Lung (tissue), 16 donors: ENCODE results near the gene LSG1. TPM values are rescaled to one million over a fixed set of nuclear protein-coding genes. Genes with fewer than 3 reads are reported as not detected.

Experiments
- ATAC-seq: fragments of 200-7000 bp; cut with Tn5 transposase; one replicate; pipeline ENCODE4 v1.9.1; 2020; ENCODE audit warnings: moderate number of reproducible peaks; ENCODE audit not compliant: insufficient read depth, low FRiP score
- DNase-seq, 3 donors: peaks; one replicate each; pipeline ENCODE4 v3.0.0-alpha.2; 2013 to 2017
- H3K27ac ChIP-seq, 2 donors: one replicate each; pipeline ENCODE4 v1.5.1; 2013; ENCODE audit warnings: mild to moderate bottlenecking in 2 of 2, moderate library complexity in 2 of 2, control low read depth in 1 of 2, inconsistent platforms in 1 of 2, low read depth in 1 of 2, low read length in 1 of 2
- H3K27me3 ChIP-seq, 3 donors: one replicate each; pipeline ENCODE4 v1.5.1; 2013; ENCODE audit warnings: low read length in 2 of 3; ENCODE audit not compliant: control insufficient read depth in 3 of 3, insufficient read depth in 3 of 3
- H3K36me3 ChIP-seq, 4 donors: one replicate each; pipeline ENCODE4 v1.5.1; 2013; ENCODE audit warnings: low read length in 4 of 4, mild to moderate bottlenecking in 1 of 4, moderate library complexity in 1 of 4; ENCODE audit not compliant: control insufficient read depth in 4 of 4, insufficient read depth in 4 of 4
- H3K4me1 ChIP-seq, 5 donors: one replicate each; pipeline ENCODE4 v1.5.1; 2013; ENCODE audit warnings: low read length in 5 of 5, mild to moderate bottlenecking in 2 of 5, moderate library complexity in 1 of 5; ENCODE audit not compliant: control insufficient read depth in 5 of 5, insufficient read depth in 5 of 5
- H3K4me3 ChIP-seq: one replicate; pipeline ENCODE4 v1.5.1; 2013; ENCODE audit warnings: mild to moderate bottlenecking, control low read depth, moderate library complexity
- H3K9ac ChIP-seq, 2 donors: one replicate each; pipeline ENCODE4 v1.5.1; 2013; ENCODE audit warnings: low read length in 2 of 2, control low read depth in 1 of 2; ENCODE audit not compliant: insufficient read depth in 1 of 2
- H3K9me3 ChIP-seq, 4 donors: one replicate each; pipeline ENCODE4 v1.5.1; 2013; ENCODE audit warnings: low read length in 3 of 4, mild to moderate bottlenecking in 1 of 4, moderate library complexity in 1 of 4; ENCODE audit not compliant: control insufficient read depth in 4 of 4, insufficient read depth in 3 of 4
- WGBS, 2 donors: extraction: QIAGEN DNeasy Blood & Tissue Kit; methylation state at CpG; one replicate each; pipeline ENCODE4 v1.1.7; 2013; 5-methylcytosine and 5-hydroxymethylcytosine counted together
- long read RNA-seq, 5 donors: transcript quantifications; one replicate each; lab custom pipeline, GENCODE V29; 2026
- polyA plus RNA-seq, 2 donors: library from polyadenylated mRNA; stranded (reverse); fragments of 200-250 nt; gene quantifications; one replicate each; pipeline ENCODE4 v1.2.1, GENCODE V29; 2013
- total RNA-seq, 2 donors: library from RNA; depleted of rRNA in 1 of 2; stranded (reverse); fragments of >200 nt in 1 of 2; gene quantifications; one replicate each; pipeline ENCODE4 v1.2.1, GENCODE V29; 2014 to 2021
- TF ChIP-seq, protein P1 (sequence below): IDR thresholded peaks from 2 replicates; pipeline ENCODE4 v1.5.1; 2012; ENCODE audit warnings: mild to moderate bottlenecking; ENCODE audit errors: control extremely low read depth, extremely low read depth
- donor health status: control.
- donor health status: control.
- donor health status: Bipolar disorder and iron deficiency.
- donor health status: healthy.
- donor health status: DM: yes; HTN: yes; CAD: no.

The LSG1 gene
- total RNA-seq: 10 to 100 TPM; 26.0 to 37.4 TPM
- 10 to 100 TPM; 19.4 to 22.9 TPM for polyA plus RNA-seq
- long read RNA-seq, donor 1, partial matches to known transcripts: 16 of 25 reads
- long read RNA-seq, donor 1, other reads (novel, unspliced or antisense): 0 of 25 reads
- long read RNA-seq, donor 2, partial matches to known transcripts: 0 of 2 reads
- long read RNA-seq, donor 2, other reads (novel, unspliced or antisense): 0 of 2 reads
- long read RNA-seq, donor 3, partial matches to known transcripts: 0 of 4 reads
- long read RNA-seq, donor 3, other reads (novel, unspliced or antisense): 0 of 4 reads
- long read RNA-seq, donor 4: 0 reads
- long read RNA-seq, donor 5, transcript LSG1-201 (14 exons, 3,572 nt): major isoform, 6 of 9 reads
- long read RNA-seq, donor 5, partial matches to known transcripts: 0 of 9 reads
- long read RNA-seq, donor 5, other reads (novel, unspliced or antisense): 0 of 9 reads

DNA sequence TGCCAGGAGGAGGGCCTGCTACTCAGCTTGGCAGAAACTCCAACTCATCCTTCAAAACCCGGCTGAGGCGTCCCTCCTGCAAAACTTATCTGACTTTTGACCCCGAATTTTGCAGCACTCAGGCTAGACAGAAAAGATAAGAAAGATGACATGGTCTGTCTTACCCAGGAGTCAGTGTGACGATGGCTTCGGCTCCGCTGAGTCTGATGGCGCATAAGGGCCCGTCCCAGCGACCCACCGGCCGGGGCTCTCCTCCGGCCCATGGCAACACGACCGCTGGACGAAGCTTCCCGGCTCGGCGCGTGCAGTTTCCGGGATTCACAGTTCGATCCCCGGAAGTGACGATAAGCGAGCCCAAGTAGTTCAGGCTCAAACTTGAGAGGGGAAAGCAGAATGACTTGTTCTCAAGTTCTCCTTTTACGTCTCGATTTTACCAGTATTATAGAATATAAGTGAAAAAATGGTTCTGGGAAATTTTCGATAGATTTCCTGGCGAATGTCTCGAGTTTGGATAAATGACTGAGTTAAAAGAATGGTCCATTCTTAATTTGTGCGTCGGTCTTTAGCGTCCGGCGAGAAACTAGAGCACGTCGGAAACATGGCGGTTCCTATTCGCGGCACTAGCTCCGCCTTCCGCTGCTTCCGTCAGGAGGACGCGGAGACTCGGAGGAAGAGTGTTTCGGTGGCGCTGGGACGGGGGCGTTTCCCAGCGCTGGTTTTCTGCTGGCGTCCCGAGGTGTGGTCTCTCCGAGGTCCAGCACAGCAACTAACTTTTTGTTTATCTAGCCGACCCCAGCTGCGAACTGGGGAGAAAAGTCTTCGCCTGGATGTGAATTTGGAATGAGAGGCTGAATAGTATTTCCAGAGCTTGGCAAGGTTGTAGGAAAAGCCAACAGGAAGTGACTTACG, at the start of gene LSG1:
Gene LSG1 (minus strand): TSS at position 292 of the 909 bp plus-strand sequence. CDS start 29 bp downstream, at position 263.
- Histone ChIP-seq H3K9ac (peak within 1 kb of the TSS; percentile 78 to 98), H3K4me3 (peak within 1 kb of the TSS; percentile 98), H3K4me1 (peaks cover 3 to 14% (median 7%) of the 10 kb centered on the region in 5 donors), H3K27me3 (peaks cover 0 to 4% (median 0%) of the 10 kb centered on the region in 3 donors), H3K36me3 (peaks cover 0 to 7% (median 2%) of the 10 kb centered on the region in 4 donors), H3K27ac (peak within 1 kb of the TSS; percentile 87 to 89), H3K9me3 (no peaks in the 10 kb centered on the region)
- DNase-seq (peak; percentile 95 to 99 (median 99)), ATAC-seq (peak; percentile 97)
- WGBS, 2 donors: 0% methylated on average over 57 of the region's 57 CpGs
- TF ChIP-seq, protein P1, sequence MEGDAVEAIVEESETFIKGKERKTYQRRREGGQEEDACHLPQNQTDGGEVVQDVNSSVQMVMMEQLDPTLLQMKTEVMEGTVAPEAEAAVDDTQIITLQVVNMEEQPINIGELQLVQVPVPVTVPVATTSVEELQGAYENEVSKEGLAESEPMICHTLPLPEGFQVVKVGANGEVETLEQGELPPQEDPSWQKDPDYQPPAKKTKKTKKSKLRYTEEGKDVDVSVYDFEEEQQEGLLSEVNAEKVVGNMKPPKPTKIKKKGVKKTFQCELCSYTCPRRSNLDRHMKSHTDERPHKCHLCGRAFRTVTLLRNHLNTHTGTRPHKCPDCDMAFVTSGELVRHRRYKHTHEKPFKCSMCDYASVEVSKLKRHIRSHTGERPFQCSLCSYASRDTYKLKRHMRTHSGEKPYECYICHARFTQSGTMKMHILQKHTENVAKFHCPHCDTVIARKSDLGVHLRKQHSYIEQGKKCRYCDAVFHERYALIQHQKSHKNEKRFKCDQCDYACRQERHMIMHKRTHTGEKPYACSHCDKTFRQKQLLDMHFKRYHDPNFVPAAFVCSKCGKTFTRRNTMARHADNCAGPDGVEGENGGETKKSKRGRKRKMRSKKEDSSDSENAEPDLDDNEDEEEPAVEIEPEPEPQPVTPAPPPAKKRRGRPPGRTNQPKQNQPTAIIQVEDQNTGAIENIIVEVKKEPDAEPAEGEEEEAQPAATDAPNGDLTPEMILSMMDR: no peak

DNA sequence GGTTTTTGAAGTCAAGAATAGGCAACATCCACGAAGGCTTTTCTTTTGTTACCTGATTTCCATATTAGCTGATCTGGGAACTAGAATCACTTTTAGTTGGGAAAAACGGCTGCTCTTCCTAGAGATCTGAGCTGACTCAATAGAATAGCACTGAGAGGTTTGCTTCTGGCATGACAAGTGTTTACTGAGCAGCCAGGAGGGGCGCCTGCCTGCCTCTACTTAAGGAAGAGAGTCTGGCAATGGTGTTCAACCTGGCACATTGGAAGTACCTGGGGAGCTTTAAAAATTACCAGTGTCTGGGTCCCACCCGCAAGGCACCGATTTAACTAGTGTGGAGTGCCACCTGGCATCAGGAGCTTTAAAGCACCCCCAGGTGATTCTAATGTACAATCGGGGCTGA, 48.1 kb upstream of the LSG1 start:
- Histone ChIP-seq H3K9ac (no peak overlapping the region), H3K27me3 (no peaks in the 10 kb centered on the region), H3K27ac (no peak overlapping the region), H3K36me3 (no peaks in the 10 kb centered on the region), H3K9me3 (no peaks in the 10 kb centered on the region), H3K4me1 (no peaks in the 10 kb centered on the region), H3K4me3 (no peak overlapping the region)
- ATAC-seq: no peak
- DNase-seq: no peak
- WGBS, 2 donors: 69 to 91% methylated on average over 6 of the region's 6 CpGs
- TF ChIP-seq, protein P1: no peak

DNA sequence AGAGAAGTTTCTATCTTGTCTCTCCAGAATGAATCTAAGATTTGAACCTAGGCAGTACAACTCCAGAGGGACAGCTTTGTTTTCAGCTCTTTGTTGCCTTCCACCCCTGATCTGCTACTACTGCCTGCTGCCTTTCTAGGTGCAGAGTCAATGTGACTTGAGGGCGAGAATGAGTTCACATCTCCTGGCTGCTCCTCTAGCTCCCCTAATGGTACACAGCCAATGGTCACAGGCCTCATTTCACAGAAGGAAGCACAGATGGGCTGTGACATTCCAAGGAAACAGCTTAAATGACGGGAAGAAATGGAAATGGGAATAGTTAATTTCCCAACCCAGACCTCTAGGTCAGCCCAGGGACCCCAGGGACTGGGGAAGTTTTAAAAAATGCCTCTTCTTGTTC, 46.1 kb upstream of the LSG1 start:
- Histone ChIP-seq H3K27ac (no peak overlapping the region), H3K4me1 (no peaks in the 10 kb centered on the region), H3K9ac (no peak overlapping the region), H3K4me3 (no peak overlapping the region), H3K36me3 (no peaks in the 10 kb centered on the region), H3K27me3 (no peaks in the 10 kb centered on the region), H3K9me3 (no peaks in the 10 kb centered on the region)
- TF ChIP-seq, protein P1: no peak
- DNase-seq: no peak
- no peak for ATAC-seq
- 89% methylated on average over 2 of the region's 2 CpGs for whole genome bisulfite sequencing, 2 donors
